GM12891 (cell line): Measurements from ENCODE around the gene FAM236A. TPM values are rescaled to one million over a fixed set of nuclear protein-coding genes. Genes with fewer than 3 reads are reported as not detected.
A peak's percentile ranks its signal among the peaks of the same experiment; 100 is the strongest.
"Not testable (repeated sequence)": the region's sequence is repeated elsewhere in the genome, so short reads cannot be mapped to it uniquely, and the experiment has no call there.

Experiments
- DNase-seq: peaks from one replicate; pipeline ENCODE4 v3.0.0; 2011; ENCODE audit warnings: low spot score; ENCODE audit not compliant: insufficient read length
- FAIRE-seq: peaks from 2 replicates; lab custom pipeline; 2011; peaks lifted over from hg19 to GRCh38; lab: Jason Lieb, UNC
- polyA plus RNA-seq: library from polyadenylated mRNA; unstranded; fragments of >200 nt; gene quantifications from one replicate; pipeline ENCODE4 v1.2.1, GENCODE V29; 2012; ENCODE audit warnings: low read depth, missing spikeins, inconsistent platforms; ENCODE audit not compliant: missing spikeins

FAM236A gene
- not detected for polyA plus RNA-seq

DNA sequence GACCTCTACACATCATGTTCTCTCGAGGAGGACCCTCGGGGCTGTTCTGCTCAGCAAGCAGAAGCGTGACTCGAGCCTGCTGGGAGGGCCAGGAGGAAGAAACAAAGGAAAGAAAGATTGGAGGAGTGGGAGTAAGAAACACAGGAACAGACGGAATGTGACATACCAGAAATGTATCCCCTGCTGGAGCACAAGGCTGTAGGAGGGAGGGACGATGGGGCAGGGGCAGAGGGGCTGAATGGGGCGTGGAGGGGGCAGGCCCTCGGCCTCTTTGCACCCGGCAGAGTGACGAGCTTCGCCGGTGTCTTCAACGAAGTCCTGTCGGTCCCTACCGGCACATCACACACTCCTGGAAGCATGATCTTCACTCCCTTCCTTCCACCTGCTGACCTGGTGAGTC is at the start of gene FAM236A:
FAM236A (plus strand) TSS at position 301 of the 400 bp plus-strand sequence; CDS start at position 358, 57 bp downstream.
- not testable (repeated sequence) for FAIRE-seq, DNase-seq

DNA sequence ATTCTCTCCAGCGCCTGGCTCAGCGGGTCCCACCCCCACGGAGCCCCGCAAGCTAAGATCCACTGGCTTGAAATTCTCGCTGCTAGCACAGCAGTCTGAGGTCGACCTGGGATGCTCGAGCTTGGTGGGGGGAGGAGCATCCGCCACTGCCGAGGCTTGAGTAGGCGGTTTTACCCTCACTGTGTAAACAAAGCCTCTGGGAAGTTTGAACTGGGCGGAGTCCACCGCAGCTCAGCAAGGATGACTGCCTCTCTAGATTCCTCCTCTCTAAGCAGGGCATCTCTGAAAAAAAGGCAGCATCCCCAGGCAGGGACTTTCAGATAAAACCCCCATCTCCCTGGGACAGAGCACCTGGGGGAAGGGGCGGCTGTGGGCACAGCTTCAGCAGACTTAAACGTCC is 48.3 kb upstream of the FAM236A start:
- not testable (repeated sequence) for FAIRE-seq, DNase-seq

- DNase-seq, FAIRE-seq: not testable (repeated sequence)
Observed at GRCh38 chrX:72912315-72912714, 25.7 kb upstream of the FAM236A start, which contains the start of gene FAM236C. TSS of gene FAM236C (plus strand) at chrX:72912615. CDS start at chrX:72912715, 100 bp downstream.

DNA sequence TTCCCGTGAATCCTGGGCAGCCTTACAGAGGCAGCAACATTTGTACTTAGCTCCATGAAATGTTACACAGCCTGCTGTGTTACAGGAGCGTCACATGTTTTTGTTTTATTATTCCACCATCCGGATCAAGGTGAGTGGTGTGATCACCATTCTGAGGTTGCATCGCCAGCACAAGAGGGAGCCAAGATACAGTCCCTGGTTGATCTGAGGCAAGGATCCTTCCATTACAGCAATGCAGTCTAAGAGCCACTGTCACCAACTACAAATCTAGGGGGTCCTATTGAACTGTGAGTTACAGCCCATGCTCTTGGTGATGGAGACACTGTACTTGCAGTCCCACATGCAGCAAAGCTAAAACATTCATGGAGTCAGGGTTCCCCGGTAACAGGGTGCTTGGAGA is 21.9 kb upstream of the FAM236A start:
- not testable (repeated sequence) for FAIRE-seq, DNase-seq

GRCh38 chrX:72932283-72932682 is 5.7 kb upstream of the FAM236A start:
- not testable (repeated sequence) for FAIRE-seq, DNase-seq

DNA sequence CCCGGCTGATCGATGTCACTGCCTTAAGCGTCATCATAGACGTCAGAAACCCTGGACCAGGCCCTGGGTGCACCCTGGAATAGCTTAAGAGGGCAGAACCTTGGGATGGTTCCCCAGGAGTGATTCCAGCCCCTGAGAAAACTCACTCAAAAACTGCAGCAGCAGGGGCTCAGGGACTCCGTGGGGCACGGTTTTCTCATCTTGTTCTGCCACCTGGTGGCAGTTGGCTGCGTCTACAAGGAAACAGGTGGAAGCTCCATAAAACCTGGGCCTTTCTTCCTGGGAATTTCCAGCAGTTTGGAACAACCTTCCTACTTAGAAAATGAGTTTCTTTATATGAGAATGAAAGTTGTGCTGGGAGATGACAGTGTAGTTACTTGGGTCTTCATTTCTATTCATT is 1.6 kb upstream of the FAM236A start:
- FAIRE-seq, result peak; percentile 96
- not testable (repeated sequence) for DNase-seq

DNA sequence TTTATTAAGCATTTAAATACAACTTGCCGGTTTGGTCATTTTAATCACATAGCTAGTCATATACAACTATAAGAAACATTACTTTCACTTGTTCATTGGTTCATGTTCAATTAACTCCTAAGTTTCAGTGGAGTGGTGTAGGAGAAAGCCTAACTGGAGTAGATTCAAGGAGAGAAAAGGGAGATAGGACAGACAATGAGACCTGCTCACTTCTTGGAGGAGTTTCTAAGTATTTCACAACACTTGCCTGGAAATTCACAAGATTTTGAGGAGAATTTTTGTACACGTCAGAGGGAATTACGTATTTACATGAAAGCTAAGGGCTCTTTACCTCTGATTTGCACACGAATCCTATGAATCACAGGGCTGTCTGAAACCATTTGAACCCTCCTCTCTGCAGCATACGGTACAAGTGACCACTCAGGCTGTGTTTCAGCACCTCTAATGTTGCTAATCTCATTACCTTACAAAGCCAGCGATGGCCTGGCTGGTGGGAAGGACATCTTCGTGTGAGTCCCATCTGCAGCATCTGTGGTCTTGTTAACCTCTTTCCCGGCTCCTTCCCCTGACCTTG is 1.0 kb upstream of the FAM236A start:
- peak; percentile 52 for FAIRE-seq
- not testable (repeated sequence) for DNase-seq

DNA sequence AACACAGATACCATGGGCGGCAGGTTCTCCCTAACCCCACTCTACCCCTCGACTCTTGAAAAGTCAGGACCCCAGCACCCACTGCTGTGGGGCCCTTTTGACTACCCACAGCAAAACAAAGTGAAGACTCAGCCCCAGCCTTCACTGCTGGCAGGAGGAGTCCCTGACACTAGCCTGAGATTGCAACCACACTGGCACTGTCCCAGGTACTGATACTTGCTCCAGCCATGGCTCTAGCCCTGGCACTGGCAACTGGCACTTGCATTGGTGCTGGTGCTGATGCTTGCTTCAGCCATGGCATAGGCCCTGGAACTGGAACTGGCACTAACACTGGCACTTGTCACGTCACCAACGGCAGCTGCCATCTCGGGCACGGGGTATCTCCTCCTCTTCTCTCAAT is 4.3 kb downstream of the FAM236A start:
- FAIRE-seq, result peak; percentile 84
- not testable (repeated sequence) for DNase-seq

DNA sequence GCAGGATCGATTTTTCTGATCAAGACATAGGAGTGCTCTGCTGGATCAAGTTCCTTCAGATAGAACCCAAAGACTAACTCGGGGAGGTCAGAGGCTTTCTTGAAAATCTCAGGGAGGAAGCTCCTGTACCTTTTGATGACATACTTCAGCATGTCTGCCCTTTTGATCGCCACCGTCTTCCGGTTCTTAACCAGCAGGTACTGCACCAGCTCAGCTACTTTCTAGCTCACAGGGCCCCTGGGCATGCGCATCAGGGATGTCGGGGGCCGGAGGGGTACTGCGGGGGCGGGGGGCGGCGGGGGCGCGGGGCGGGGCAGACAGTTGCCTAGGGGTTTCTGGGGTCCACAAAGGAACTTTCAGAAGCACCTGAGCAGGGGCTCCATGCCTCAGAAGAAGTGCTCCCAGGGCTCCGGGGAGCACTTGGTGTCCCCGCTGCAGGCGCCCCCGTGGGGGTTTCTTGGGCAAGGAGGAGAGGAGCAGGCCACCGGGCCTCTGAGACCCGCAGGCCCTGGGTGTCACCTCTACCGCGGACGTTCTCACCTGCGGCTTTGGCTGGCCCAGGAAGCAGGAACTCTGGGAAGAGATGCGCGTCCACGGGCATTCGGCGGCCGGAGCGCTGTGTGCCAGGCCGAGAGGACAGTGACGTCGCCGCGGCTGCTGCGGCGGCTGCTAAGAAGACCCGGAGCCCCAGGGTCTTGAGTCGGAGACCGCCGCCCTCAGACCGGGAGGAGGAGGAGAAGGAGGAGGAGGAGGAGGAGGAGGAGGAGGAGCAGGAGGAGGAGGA is 5.2 kb downstream of the FAM236A start:
- DNase-seq, result not testable (repeated sequence)
- FAIRE-seq, result peak; percentile 83

- FAIRE-seq, result peak; percentile 99
- DNase-seq, result not testable (repeated sequence)
Observed at GRCh38 chrX:72943819-72944169, 5.8 kb downstream of the FAM236A start, which contains the start of gene DMRTC1. TSS of gene DMRTC1 (minus strand) at chrX:72943837. CDS start at chrX:72875694, 68,143 bp downstream.

- not testable (repeated sequence) for DNase-seq, FAIRE-seq
Observed at GRCh38 chrX:72959971-72960370, 22.0 kb downstream of the FAM236A start.

DNA sequence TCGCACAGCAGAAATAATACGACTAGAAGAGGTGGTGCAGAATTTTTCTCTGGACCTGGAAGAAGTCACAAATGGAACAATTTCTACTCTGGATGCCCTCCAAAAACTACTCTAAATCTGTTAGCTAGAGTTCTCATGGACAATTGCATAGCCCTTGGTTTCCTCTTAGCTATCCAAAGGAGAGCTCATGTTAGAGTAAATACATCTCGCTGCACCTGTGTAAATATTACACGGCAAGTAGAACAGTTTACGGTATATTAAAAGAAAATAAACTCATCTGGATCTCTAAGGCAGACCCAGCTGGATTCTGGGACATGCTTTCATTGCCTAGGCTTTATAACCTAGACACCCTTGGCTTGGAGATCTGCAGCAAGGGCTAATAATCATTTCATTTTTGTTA is 33.9 kb downstream of the FAM236A start:
- FAIRE-seq, DNase-seq: not testable (repeated sequence)

- not testable (repeated sequence) for FAIRE-seq, DNase-seq
Observed at GRCh38 chrX:72974885-72975284, 36.9 kb downstream of the FAM236A start.

GRCh38 chrX:72980894-72981469 is 43.0 kb downstream of the FAM236A start:
- not testable (repeated sequence) for DNase-seq, FAIRE-seq
